NT2/D1 (cell line): Measurements from ENCODE around the gene HDGFL2.

ENCODE experiments used
- SUZ12 ChIP-seq: IDR thresholded peaks from 2 replicates; pipeline ENCODE4 v1.6.1; 2011; ENCODE audit not compliant: insufficient read length, insufficient read depth; ENCODE audit errors: extremely low read depth
- YY1 ChIP-seq: IDR thresholded peaks from 2 replicates; pipeline ENCODE4 v1.6.1; 2011; ENCODE audit not compliant: insufficient read length, insufficient read depth
- ZNF274 ChIP-seq: IDR thresholded peaks from 2 replicates; pipeline ENCODE4 v1.6.1; 2011; ENCODE audit warnings: mild to moderate bottlenecking, low read depth, low read length

DNA sequence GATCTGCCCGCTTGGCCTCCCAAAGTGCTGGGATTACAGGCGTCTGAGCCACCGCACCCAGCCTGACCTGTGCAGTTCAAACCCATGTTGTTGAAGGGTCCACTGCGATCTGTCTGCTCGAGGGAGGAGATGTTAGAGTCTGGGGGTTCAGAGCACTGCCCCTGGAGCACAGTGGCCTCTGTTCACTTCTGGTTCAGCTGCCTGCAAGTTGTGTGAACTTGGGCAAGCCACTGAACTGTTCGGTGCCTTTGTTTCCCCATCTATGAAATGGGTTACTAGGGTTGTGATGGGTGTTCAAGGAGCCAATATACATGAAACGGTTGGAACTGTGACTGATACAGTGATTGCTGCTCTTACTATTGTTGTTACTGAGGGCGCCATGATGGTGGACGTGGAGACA, 61.2 kb downstream of the HDGFL2 start:
- no peak for TF ChIP-seq SUZ12
- TF ChIP-seq YY1, result no peak
- no peak for TF ChIP-seq ZNF274
